HG03354 (cell line): Measurements from ENCODE around the gene PLAAT3.

ENCODE experiments used
- ATAC-seq: cut with Tn5 transposase; IDR thresholded peaks from one replicate; pipeline ENCODE4 v1.9.1; 2021; ENCODE audit warnings: mild to moderate bottlenecking; ENCODE audit not compliant: unreplicated experiment, poor library complexity, severe bottlenecking

Gene PLAAT3

GRCh38 chr11:63573881-63574855, 40.1 kb downstream of the PLAAT3 start:
- peak; percentile 68 for ATAC-seq

GRCh38 chr11:63572026-63572688, 42.1 kb downstream of the PLAAT3 start:
- peak; percentile 50 for ATAC-seq

GRCh38 chr11:63569570-63569969, 44.7 kb downstream of the PLAAT3 start:
- no peak for ATAC-seq

- peak; percentile 80 for ATAC-seq
These were observed 47.0 kb downstream of the PLAAT3 start for GRCh38 chr11:63567044-63567840.

GRCh38 chr11:63564784-63565350, 49.4 kb downstream of the PLAAT3 start:
- no peak for ATAC-seq

GRCh38 chr11:63564056-63564774, 50.0 kb downstream of the PLAAT3 start:
- ATAC-seq: peak; percentile 65

- ATAC-seq: no peak
These were observed 50.8 kb downstream of the PLAAT3 start, which contains the start of gene PLAAT2 for GRCh38 chr11:63563201-63564055. TSS of gene PLAAT2 (minus strand) at chr11:63563379. CDS start at chr11:63563324, 55 bp downstream.

GRCh38 chr11:63560506-63561180, 53.6 kb downstream of the PLAAT3 start:
- ATAC-seq: no peak

GRCh38 chr11:63558459-63559157, 55.6 kb downstream of the PLAAT3 start:
- no peak for ATAC-seq

GRCh38 chr11:63557570-63557969, 56.7 kb downstream of the PLAAT3 start:
- no peak for ATAC-seq

GRCh38 chr11:63556404-63557013, 57.7 kb downstream of the PLAAT3 start:
- no peak for ATAC-seq

- ATAC-seq: no peak
These were observed 59.4 kb downstream of the PLAAT3 start for GRCh38 chr11:63554877-63555223.

GRCh38 chr11:63553759-63554158, 60.5 kb downstream of the PLAAT3 start:
- ATAC-seq: peak; percentile 88

GRCh38 chr11:63552921-63553320, 61.3 kb downstream of the PLAAT3 start:
- no peak for ATAC-seq

GRCh38 chr11:63551889-63552266, 62.4 kb downstream of the PLAAT3 start:
- no peak for ATAC-seq

- no peak for ATAC-seq
These were observed 62.9 kb downstream of the PLAAT3 start for GRCh38 chr11:63551091-63551888.
